Keratinocyte (primary cell): ENCODE measurements around the gene PCIF1. TPM values are rescaled to one million over a fixed set of nuclear protein-coding genes. Genes with fewer than 3 reads are reported as not detected.

Experiments
- DNase-seq: peaks from one replicate; pipeline ENCODE4 v3.0.0-alpha.2; 2011; ENCODE audit warnings: low read depth, missing footprints, low spot score
- FAIRE-seq: peaks from 2 replicates; lab custom pipeline; 2011; peaks lifted over from hg19 to GRCh38; lab: Jason Lieb, UNC
- H2AFZ ChIP-seq: 2 replicates; pipeline ENCODE4 v1.6.0; 2012; ENCODE audit warnings: low read length, control low read depth, inconsistent platforms; ENCODE audit not compliant: control insufficient read depth
- H3K27ac ChIP-seq: 2 replicates; pipeline ENCODE4 v1.5.1; 2011; ENCODE audit warnings: low read length; ENCODE audit not compliant: control insufficient read depth, insufficient read depth
- H3K27me3 ChIP-seq: 3 replicates; pipeline ENCODE4 v1.6.0; 2011; ENCODE audit warnings: low read length; ENCODE audit not compliant: control insufficient read depth, insufficient read depth; ENCODE audit errors: extremely low read depth
- H3K36me3 ChIP-seq, 2 experiments: 2 replicates in 1 of 2; 3 replicates in 1 of 2; pipeline ENCODE4 v1.5.1; 2011; ENCODE audit warnings: low read length in 2 of 2, mild to moderate bottlenecking in 1 of 2; ENCODE audit not compliant: control insufficient read depth in 2 of 2, insufficient read depth in 2 of 2; ENCODE audit errors: extremely low read depth in 1 of 2
- H3K4me1 ChIP-seq: 3 replicates; pipeline ENCODE4 v1.5.1; 2011; ENCODE audit warnings: low read length; ENCODE audit not compliant: control insufficient read depth, insufficient read depth; ENCODE audit errors: extremely low read depth
- H3K4me2 ChIP-seq: 3 replicates; pipeline ENCODE4 v1.6.0; 2011; ENCODE audit warnings: low read depth, low read length; ENCODE audit not compliant: control insufficient read depth, insufficient read depth; ENCODE audit errors: extremely low read depth
- H3K4me3 ChIP-seq, 3 experiments: fragments of 200-600 bp in 1 of 3; sonication (generic) in 1 of 3; 2 replicates in 2 of 3; 3 replicates in 1 of 3; pipeline ENCODE4 v1.5.1; 2011 to 2016; ENCODE audit warnings: low read length in 3 of 3, mild to moderate bottlenecking in 3 of 3, control low read depth in 2 of 3, inconsistent platforms in 1 of 3, low read depth in 1 of 3, mixed read lengths in 1 of 3, mixed run types in 1 of 3, moderate library complexity in 1 of 3; ENCODE audit not compliant: control insufficient read depth in 2 of 3, insufficient read depth in 2 of 3; ENCODE audit errors: extremely low read depth in 1 of 3
- H3K79me2 ChIP-seq: 2 replicates; pipeline ENCODE4 v1.6.0; 2012; ENCODE audit warnings: low read length; ENCODE audit not compliant: control insufficient read depth, insufficient read depth
- H3K9ac ChIP-seq: 3 replicates; pipeline ENCODE4 v1.6.0; 2011; ENCODE audit warnings: low read length; ENCODE audit not compliant: control insufficient read depth, insufficient read depth; ENCODE audit errors: extremely low read depth
- H3K9me1 ChIP-seq: 3 replicates; pipeline ENCODE4 v1.6.0; 2011; ENCODE audit warnings: low read length; ENCODE audit not compliant: control insufficient read depth, insufficient read depth; ENCODE audit errors: extremely low read depth
- H3K9me3 ChIP-seq: 2 replicates; pipeline ENCODE4 v1.5.1; 2012; ENCODE audit warnings: low read depth, low read length; ENCODE audit not compliant: control insufficient read depth
- H4K20me1 ChIP-seq: 3 replicates; pipeline ENCODE4 v1.6.0; 2011; ENCODE audit warnings: low read length; ENCODE audit not compliant: control insufficient read depth, insufficient read depth; ENCODE audit errors: extremely low read depth
- EZH2 ChIP-seq: IDR thresholded peaks from one replicate; pipeline ENCODE4 v1.6.1; 2012; ENCODE audit warnings: inconsistent platforms, mild to moderate bottlenecking, low read length, moderate library complexity
- dilution Hi-C: fragments of 300-500 bp; cut with MboI; formaldehyde crosslinking; loops from one replicate; pipeline ENCODE4 v1.7.0; 2020; ENCODE audit warnings: low sequenced_read_pairs; ENCODE audit not compliant: extremely low pct_ligation_motif_present
- polyA plus RNA-seq, 5 experiments: library from polyadenylated mRNA; depleted of rRNA in 3 of 5; stranded (reverse) in 3 of 5; stranded (forward) in 1 of 5; unstranded in 1 of 5; fragments of >200 nt; gene quantifications; 1 replicate in 1 of 5; 2 replicates in 3 of 5; 3 replicates in 1 of 5; pipeline versions ENCODE4 v1.2.1 to v1.2.3, GENCODE V29; 2011 to 2012; ENCODE audit warnings: missing spikeins in 2 of 5, low read depth in 1 of 5, low replicate concordance in 1 of 5
- TF ChIP-seq, protein P1 (sequence below), 3 experiments: IDR thresholded peaks in 1 of 3; conservative IDR thresholded peaks in 1 of 3; optimal IDR thresholded peaks in 1 of 3; 2 replicates in 2 of 3; 3 replicates in 1 of 3; pipeline versions ENCODE3 to v1.5.1; 2011; ENCODE audit warnings: low read length in 3 of 3, mild to moderate bottlenecking in 3 of 3, moderate library complexity in 2 of 3, control low read depth in 1 of 3, inconsistent platforms in 1 of 3; ENCODE audit not compliant: insufficient read depth in 2 of 3; ENCODE audit errors: extremely low read depth in 1 of 3

The PCIF1 gene
- polyA plus RNA-seq, 1 donor (not counting 4 experiments of a cell fraction or from before 2014, with no cell fraction given) = 7.0 TPM

DNA sequence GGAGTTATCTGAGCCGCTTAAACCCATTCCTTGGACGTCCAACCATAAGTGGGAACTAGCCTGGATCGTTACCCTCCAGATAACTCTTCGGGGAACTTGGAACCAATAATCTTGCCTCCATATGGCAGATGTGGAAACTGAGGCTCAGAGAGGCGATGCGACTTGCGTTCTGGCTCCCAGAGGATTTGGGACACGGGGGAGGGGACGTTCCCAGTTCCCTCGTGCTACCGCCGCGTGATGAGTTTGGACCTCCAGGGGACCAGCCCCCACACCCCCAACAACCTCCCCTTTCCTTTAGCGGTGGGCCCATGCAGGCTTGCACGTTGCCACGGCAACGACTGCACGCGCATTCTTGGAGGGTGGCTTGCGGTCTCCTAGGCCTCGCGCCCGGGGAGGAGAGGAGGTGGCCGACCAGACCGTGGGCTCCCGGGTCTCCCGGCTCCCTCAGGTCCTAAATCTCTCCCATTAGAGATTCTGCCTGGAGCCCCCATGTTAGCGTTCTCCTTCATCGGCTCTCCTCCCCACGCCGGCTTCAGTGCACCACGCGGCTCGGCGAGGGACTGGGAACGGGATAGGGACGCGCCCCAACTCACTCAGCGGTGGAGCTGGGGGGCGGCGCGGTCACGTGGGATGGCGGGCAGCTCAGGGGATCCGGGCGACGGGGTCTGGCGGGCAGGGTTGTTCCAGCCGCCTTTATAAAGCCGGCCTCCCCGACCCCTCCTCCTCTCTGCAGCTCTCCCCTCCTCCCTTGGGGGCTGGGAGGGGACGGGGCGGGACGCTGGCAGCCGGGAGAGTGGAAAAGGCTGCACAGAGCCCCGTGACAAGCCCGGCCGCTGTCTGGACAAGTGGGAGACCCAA, 22.8 kb upstream of the PCIF1 start, which contains the start of gene PLTP:
Gene PLTP (minus strand): TSS at position 670 of the 858 bp plus-strand sequence. CDS start 703 bp downstream, outside the sequence.
- peak within 1 kb of the TSS; percentile 45 to 71 (median 60) for H3K4me3 ChIP-seq
- TF ChIP-seq EZH2 = no peak
- TF ChIP-seq, protein P1, sequence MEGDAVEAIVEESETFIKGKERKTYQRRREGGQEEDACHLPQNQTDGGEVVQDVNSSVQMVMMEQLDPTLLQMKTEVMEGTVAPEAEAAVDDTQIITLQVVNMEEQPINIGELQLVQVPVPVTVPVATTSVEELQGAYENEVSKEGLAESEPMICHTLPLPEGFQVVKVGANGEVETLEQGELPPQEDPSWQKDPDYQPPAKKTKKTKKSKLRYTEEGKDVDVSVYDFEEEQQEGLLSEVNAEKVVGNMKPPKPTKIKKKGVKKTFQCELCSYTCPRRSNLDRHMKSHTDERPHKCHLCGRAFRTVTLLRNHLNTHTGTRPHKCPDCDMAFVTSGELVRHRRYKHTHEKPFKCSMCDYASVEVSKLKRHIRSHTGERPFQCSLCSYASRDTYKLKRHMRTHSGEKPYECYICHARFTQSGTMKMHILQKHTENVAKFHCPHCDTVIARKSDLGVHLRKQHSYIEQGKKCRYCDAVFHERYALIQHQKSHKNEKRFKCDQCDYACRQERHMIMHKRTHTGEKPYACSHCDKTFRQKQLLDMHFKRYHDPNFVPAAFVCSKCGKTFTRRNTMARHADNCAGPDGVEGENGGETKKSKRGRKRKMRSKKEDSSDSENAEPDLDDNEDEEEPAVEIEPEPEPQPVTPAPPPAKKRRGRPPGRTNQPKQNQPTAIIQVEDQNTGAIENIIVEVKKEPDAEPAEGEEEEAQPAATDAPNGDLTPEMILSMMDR (optimal IDR thresholded peaks at IDR 0.05 in 1 of 3, IDR thresholded peaks at IDR 0.05 in 1 of 3, conservative IDR thresholded peaks at IDR 0.05 in 1 of 3; ENCODE audit: extremely low read depth in 1 of 3, insufficient read depth in 2 of 3, low read length in 3 of 3) = no peak
- no peaks in the 10 kb centered on the region for H4K20me1 ChIP-seq
- no peaks in the 10 kb centered on the region for H3K79me2 ChIP-seq
- H3K9me1 ChIP-seq = no peaks in the 10 kb centered on the region
- H3K36me3 ChIP-seq = peaks cover 3 to 8% of the 10 kb centered on the region in 2 experiments
- peak within 1 kb of the TSS; percentile 94 for H3K4me2 ChIP-seq
- H3K9me3 ChIP-seq = no peaks in the 10 kb centered on the region
- H3K4me1 ChIP-seq = peaks cover 16% of the 10 kb centered on the region
- FAIRE-seq = no peak
- no peak for DNase-seq
- dilution Hi-C loops = no loop called here
- H3K9ac ChIP-seq = peak within 1 kb of the TSS; percentile 76
- peak within 1 kb of the TSS; percentile 81 for H2AFZ ChIP-seq
- H3K27me3 ChIP-seq = no peaks in the 10 kb centered on the region
- H3K27ac ChIP-seq = peak within 1 kb of the TSS; percentile 70

DNA sequence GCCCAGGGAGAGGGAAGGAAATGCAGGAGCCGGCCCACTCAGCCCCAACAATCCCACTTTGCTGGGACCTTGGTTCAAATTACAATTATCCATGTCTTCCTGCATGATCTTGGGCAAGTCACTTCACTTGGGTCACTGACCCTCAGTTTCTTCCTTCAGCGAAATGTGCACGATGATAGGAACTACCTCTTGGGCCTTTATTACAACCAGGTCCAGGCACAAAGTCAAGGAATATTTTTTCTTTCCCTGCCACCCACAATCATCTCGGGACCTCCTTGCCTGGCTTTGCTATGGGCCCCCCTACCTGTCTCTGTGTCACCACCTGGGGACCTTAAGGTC, 22.2 kb upstream of the PCIF1 start:
- no peak for TF ChIP-seq EZH2
- TF ChIP-seq, protein P1 (optimal IDR thresholded peaks at IDR 0.05 in 1 of 3, IDR thresholded peaks at IDR 0.05 in 1 of 3, conservative IDR thresholded peaks at IDR 0.05 in 1 of 3; ENCODE audit: extremely low read depth in 1 of 3, insufficient read depth in 2 of 3, low read length in 3 of 3) = no peak
- Histone ChIP-seq H3K9me1 (no peaks in the 10 kb centered on the region), H4K20me1 (no peaks in the 10 kb centered on the region), H3K4me3 (peak overlapping the region; percentile 45 to 71 (median 60)), H3K27me3 (no peaks in the 10 kb centered on the region), H3K9ac (peak overlapping the region; percentile 76), H3K9me3 (no peaks in the 10 kb centered on the region), H3K27ac (peak overlapping the region; percentile 70), H3K36me3 (peaks cover 3 to 7% of the 10 kb centered on the region in 2 experiments), H3K4me1 (peaks cover 16% of the 10 kb centered on the region), H3K79me2 (no peaks in the 10 kb centered on the region), H3K4me2 (peak overlapping the region; percentile 94), H2AFZ (peak overlapping the region; percentile 65)
- no peak for FAIRE-seq
- dilution Hi-C loops = no loop called here
- no peak for DNase-seq
